ENCODE measurements around the gene RHBDF2. TPM values are rescaled to one million over a fixed set of nuclear protein-coding genes. Genes with fewer than 3 reads are reported as not detected.
A peak's percentile ranks its signal among the peaks of the same experiment; 100 is the strongest.

RHBDF2 gene
- total and polyA plus RNA-seq, 2 donors (not counting 3 experiments of a cell fraction or from before 2014, with no cell fraction given): 25.5 to 38.5 TPM

- Histone ChIP-seq H3K9me3 (replicated peaks; ENCODE audit: control insufficient read depth, insufficient read depth, low read length) (no peaks in the 10 kb centered on the region), H3K4me3 (replicated peaks in 1 of 3; ENCODE audit: insufficient read depth in 1 of 3, low read depth in 1 of 3, low read length in 3 of 3) (no peak overlapping the region), H3K4me1 (ENCODE audit: control insufficient read depth, extremely low read depth, insufficient read depth, low read length) (peaks cover 12% of the 10 kb centered on the region), H3K9me1 (replicated peaks; ENCODE audit: control insufficient read depth, extremely low read depth, insufficient read depth, low read length) (no peaks in the 10 kb centered on the region), H3K36me3 (ENCODE audit: control insufficient read depth in 2 of 2, extremely low read depth in 1 of 2, insufficient read depth in 2 of 2, low read length in 2 of 2) (no peaks in the 10 kb centered on the region), H3K79me2 (ENCODE audit: control insufficient read depth, insufficient read depth, low read length) (no peaks in the 10 kb centered on the region), H3K9ac (replicated peaks; ENCODE audit: extremely low read depth, insufficient read depth, low read length) (no peak overlapping the region), H2AFZ (ENCODE audit: low read depth, low read length) (no peak overlapping the region), H3K27me3 (ENCODE audit: control insufficient read depth in 2 of 2, insufficient read depth in 2 of 2, low read length in 2 of 2) (peaks cover 0 to 3% of the 10 kb centered on the region in 2 experiments), H4K20me1 (replicated peaks; ENCODE audit: control insufficient read depth, extremely low read depth, insufficient read depth, low read length) (no peaks in the 10 kb centered on the region), H3K4me2 (ENCODE audit: insufficient read depth, low read length) (no peak overlapping the region), H3K27ac (ENCODE audit: insufficient read depth, low read depth, low read length) (no peak overlapping the region)
- no TSS peak for BruUV-seq (replicated peaks)
- TF ChIP-seq POLR2A (IDR thresholded peaks at IDR 0.05; ENCODE audit: low read depth, low read length): no peak
- TF ChIP-seq, protein P1, sequence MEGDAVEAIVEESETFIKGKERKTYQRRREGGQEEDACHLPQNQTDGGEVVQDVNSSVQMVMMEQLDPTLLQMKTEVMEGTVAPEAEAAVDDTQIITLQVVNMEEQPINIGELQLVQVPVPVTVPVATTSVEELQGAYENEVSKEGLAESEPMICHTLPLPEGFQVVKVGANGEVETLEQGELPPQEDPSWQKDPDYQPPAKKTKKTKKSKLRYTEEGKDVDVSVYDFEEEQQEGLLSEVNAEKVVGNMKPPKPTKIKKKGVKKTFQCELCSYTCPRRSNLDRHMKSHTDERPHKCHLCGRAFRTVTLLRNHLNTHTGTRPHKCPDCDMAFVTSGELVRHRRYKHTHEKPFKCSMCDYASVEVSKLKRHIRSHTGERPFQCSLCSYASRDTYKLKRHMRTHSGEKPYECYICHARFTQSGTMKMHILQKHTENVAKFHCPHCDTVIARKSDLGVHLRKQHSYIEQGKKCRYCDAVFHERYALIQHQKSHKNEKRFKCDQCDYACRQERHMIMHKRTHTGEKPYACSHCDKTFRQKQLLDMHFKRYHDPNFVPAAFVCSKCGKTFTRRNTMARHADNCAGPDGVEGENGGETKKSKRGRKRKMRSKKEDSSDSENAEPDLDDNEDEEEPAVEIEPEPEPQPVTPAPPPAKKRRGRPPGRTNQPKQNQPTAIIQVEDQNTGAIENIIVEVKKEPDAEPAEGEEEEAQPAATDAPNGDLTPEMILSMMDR (IDR thresholded peaks at IDR 0.05; ENCODE audit: extremely low read depth in 1 of 2, insufficient read depth in 1 of 2, low read depth in 1 of 2, low read length in 2 of 2): no peak
- FAIRE-seq: no peak
- dilution Hi-C loops (cut with MboI; ENCODE audit: extremely low pct_ligation_motif_present, low sequenced_read_pairs) (no loop called here), intact Hi-C loops (cut with micrococcal nuclease) (no loop called here)
- ChIA-PET POLR2A (interaction anchor here (0.9 kb wide), 2 partner anchors 11 to 18 kb away, joined by 3 read pairs; no protein-coding TSS in a partner anchor), CTCF (interaction anchor here (1.0 to 5.6 kb wide), 14 partner anchors 10 to 135 kb away, joined by 3 to 106 read pairs (median 4); partner anchors contain the start of gene CYGB)
- no peak for DNase-seq (ENCODE audit: low read depth, low spot score)
Observed at GRCh38 chr17:76545918-76546555, 44.8 kb upstream of the RHBDF2 start.

DNA sequence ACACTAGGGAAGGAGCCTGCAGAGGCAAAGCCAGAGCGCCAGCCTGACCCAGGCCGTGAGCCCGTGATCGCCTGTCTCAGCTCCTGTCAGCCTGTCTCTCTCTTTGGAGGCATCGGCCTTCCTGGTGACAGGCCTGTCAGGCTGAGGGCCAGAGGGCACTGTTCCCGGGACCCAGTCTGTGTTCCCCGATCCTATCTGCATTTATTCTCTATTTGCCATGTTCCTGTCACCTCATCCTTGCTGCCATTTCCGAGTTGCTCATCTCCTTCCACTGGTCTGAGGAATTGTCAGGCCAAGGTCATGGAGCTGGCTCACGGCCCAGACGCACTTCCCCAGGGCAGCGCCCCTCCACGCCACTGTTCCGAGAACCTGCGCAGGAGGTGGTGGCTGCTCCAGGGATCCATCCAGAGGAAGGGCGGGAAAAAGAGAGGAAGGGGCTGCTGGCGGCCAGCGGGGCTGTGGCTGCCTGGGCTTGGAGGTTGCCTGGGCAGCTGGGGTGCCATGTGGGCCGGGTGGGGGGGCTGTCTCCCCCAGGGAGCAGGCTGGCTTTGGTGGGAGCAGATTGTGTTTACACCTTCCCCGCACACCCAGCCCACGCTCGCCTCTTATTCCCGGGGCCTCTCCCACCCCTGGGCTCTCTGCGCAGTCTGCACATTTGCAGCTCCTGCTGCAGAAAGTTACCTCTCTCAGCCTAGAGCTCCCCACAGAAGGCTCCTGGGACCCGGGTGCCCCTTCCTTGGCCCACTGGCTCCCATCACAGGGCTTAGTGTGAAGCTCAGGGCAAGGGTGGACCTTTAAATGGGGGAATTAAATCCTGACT, 43.5 kb upstream of the RHBDF2 start:
- Histone ChIP-seq H3K9me1 (replicated peaks; ENCODE audit: control insufficient read depth, extremely low read depth, insufficient read depth, low read length) (no peaks in the 10 kb centered on the region), H3K27me3 (ENCODE audit: control insufficient read depth in 2 of 2, insufficient read depth in 2 of 2, low read length in 2 of 2) (no peaks in the 10 kb centered on the region), H3K4me3 (replicated peaks in 1 of 3; ENCODE audit: insufficient read depth in 1 of 3, low read depth in 1 of 3, low read length in 3 of 3) (no peak overlapping the region), H3K4me1 (ENCODE audit: control insufficient read depth, extremely low read depth, insufficient read depth, low read length) (peaks cover 10% of the 10 kb centered on the region), H3K4me2 (ENCODE audit: insufficient read depth, low read length) (no peak overlapping the region), H3K79me2 (ENCODE audit: control insufficient read depth, insufficient read depth, low read length) (no peaks in the 10 kb centered on the region), H3K9me3 (replicated peaks; ENCODE audit: control insufficient read depth, insufficient read depth, low read length) (no peaks in the 10 kb centered on the region), H3K36me3 (ENCODE audit: control insufficient read depth in 2 of 2, extremely low read depth in 1 of 2, insufficient read depth in 2 of 2, low read length in 2 of 2) (no peaks in the 10 kb centered on the region), H3K27ac (ENCODE audit: insufficient read depth, low read depth, low read length) (no peak overlapping the region), H3K9ac (replicated peaks; ENCODE audit: extremely low read depth, insufficient read depth, low read length) (no peak overlapping the region), H2AFZ (ENCODE audit: low read depth, low read length) (no peak overlapping the region), H4K20me1 (replicated peaks; ENCODE audit: control insufficient read depth, extremely low read depth, insufficient read depth, low read length) (no peaks in the 10 kb centered on the region)
- no TSS peak for BruUV-seq (replicated peaks)
- DNase-seq (ENCODE audit: low read depth, low spot score) (no peak), FAIRE-seq (peak; percentile 37)
- ChIA-PET CTCF (interaction anchor here (1.8 to 5.6 kb wide), 6 partner anchors 8 to 137 kb away, joined by 4 to 106 read pairs (median 28); partner anchors contain the start of gene CYGB), POLR2A (no interaction called here)
- intact Hi-C loops (cut with micrococcal nuclease): no loop called here
- TF ChIP-seq MYC (IDR thresholded peaks at IDR 0.05; ENCODE audit: low read depth, low read length) (no peak), JUN (IDR thresholded peaks at IDR 0.05; ENCODE audit: borderline replicate concordance, insufficient read depth, insufficient read length, low read depth) (no peak), FOS (IDR thresholded peaks at IDR 0.05; ENCODE audit: borderline replicate concordance, insufficient read depth, low read length) (no peak), GATA2 (IDR thresholded peaks at IDR 0.05; ENCODE audit: insufficient read depth, insufficient read length, low read depth, low read length) (no peak), POLR2A (IDR thresholded peaks at IDR 0.05; ENCODE audit: low read depth, low read length) (no peak), EZH2 (IDR thresholded peaks at IDR 0.05; ENCODE audit: borderline replicate concordance, low read depth, low read length, severe bottlenecking) (no peak), POLR2AphosphoS5 (IDR thresholded peaks at IDR 0.05; ENCODE audit: insufficient read depth, low read depth, low read length) (no peak)
- TF ChIP-seq, protein P1 (IDR thresholded peaks at IDR 0.05; ENCODE audit: extremely low read depth in 1 of 2, insufficient read depth in 1 of 2, low read depth in 1 of 2, low read length in 2 of 2): no peak
- TF ChIP-seq, protein P2, sequence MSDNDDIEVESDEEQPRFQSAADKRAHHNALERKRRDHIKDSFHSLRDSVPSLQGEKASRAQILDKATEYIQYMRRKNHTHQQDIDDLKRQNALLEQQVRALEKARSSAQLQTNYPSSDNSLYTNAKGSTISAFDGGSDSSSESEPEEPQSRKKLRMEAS (IDR thresholded peaks at IDR 0.05; ENCODE audit: insufficient read depth, insufficient read length): no peak
- dilution Hi-C loops (cut with MboI; ENCODE audit: extremely low pct_ligation_motif_present, low sequenced_read_pairs): no loop called here
